HG03103 (cell line): ENCODE measurements around the gene FTO.

Source experiments
- ATAC-seq: cut with Tn5 transposase; IDR thresholded peaks from one replicate; pipeline ENCODE4 v1.9.1; 2021; ENCODE audit warnings: low read depth; ENCODE audit not compliant: unreplicated experiment

The FTO gene

DNA sequence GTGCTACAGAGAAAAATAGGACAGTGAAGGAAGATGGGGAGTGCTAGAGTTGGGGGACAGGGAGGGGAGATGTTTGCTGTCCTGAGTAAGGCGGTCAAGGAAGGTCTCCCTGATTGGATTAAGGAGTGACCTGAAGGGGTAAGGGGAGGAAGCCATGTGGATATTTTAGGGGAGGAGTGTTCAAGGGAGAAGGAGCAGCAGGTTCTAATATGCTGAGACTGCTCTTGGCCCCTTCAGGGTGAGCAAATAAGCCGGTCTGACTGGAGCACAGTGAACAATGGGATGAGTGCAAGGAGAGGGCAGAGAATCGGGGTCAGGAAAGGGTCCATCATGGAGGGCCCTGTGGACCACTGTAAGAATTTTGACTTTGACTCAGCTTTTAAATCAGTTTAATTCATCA lies 393.8 kb downstream of the FTO start:
- ATAC-seq, result no peak

DNA sequence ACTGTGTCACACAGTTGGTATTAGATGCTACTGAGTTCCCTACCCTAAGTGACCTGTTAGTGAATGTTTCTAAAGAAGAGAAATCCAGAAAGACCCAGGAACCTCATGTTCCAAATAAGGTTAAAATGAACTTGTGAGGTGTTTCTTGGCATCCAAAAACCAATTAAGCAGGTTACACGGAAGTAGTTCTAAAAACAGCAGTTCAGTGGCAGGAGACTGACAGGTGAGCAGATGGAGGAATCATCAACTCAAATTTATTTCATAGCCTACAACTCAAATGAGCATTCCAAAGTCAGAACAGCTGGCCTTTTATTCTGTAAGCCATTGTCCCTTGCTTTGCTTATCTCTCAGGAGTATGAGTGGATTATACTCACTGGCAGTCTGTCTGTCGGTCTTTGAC lies 394.3 kb downstream of the FTO start:
- ATAC-seq, result no peak

DNA sequence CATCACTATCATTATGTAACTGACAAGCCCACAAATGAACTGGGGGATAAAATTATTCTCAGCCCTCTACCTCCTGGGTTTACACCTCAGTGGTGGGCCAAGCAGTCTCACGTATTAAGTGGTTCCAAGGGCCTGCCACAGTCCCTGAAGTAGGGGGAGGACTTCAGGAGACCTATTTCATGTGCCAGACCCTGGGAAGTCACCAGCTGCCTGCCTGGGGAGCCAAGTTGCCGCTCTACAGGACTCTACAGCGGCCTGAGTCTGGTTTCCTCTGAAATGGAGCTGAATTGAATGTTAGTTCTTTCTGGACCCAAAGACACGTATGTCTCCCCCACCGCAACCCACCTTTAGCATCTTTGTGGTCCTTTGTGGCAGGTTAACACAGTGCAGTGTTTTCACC lies 395.7 kb downstream of the FTO start:
- ATAC-seq, result no peak

- ATAC-seq, result no peak
Observed at GRCh38 chr16:54102888-54103866, 399.2 kb downstream of the FTO start.

DNA sequence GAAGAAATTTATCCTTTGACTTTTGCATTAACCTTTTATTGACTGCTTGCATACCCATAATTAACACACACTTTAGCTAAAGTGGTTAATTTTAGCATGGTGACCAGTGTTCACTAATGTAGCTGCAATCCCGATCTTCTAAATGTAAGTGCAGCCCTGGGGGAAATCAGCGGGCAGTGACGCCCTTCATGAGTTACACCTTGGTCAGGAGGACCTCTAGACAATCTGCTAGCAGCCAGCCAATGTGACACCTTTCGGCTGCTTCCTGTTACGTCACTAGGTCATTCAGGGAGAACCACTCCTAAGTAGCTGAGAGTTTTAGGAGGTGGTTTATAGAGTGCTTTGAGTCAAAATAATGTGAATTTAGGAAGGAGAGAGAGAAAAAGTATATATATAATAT lies 402.1 kb downstream of the FTO start:
- no peak for ATAC-seq

DNA sequence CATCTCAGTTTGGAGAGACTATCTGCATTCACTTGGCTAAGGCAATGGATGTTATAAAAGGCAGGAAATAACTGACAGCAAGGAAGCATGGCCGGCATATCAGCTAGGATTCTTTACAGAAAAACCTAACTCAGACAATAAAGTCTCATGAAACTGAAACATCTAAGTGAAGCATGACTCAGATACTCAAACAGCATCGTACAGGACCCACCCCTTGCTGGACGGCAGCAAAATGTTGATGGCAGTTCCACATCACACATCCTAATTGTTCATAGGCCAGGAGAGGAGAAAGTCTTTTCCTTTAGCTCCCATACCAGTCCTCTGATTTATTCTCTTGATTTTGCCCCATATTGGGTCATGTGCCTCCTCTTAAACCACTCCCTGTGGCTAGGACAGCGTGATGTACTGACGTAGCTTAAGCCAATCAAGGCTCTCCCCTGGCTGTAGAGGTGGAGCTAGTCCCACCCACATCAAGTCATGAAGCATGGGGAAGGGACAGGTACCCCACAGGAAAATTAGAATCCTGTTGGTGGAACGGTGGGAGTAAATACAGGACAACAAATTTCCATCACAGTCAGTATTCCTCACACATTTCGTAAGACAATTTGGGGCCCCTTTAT lies 403.7 kb downstream of the FTO start:
- no peak for ATAC-seq

DNA sequence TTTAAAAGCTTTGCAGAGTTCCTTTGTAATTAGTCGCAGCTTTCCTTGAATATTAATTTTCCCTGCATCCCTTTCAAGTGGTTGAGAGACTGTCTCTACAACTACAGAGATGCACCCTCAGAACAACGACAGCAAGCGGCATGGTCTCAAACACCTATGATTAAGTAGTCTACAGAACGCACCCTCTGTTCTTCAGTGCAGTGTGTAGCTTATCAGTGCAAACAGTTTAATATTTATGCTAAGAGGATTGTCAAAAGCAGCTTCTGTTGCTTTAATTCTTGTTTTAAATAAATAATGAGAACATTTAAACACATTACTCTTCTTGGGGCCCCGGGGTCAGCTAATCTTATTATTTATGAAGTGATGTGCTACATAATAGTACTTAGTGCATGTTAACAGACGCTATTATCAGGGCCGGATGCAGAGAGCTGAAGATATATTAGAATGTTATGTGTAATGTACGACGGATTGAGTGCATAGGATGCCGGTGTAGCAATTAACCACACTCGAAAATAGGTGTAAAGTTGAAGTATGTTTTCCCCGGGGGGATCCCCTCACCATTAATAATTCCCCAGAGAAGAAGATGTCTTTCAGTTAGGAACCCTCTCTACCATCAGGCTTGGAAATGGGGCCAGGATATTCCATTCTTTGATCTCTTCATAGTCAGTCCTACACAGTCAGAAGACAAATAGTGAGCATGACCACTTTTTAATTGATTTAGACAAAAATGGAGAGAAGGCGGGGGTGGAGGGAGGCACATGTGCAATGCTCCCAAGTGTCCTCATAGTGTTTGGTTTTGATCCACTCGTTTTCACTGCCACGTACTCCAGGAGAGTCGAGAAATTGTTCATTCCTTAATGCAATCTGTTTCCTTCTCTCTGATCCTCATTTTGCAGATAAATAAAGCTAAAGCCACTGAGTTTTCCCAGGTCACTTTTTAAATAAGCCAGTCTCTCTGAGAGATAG lies 406.3 kb downstream of the FTO start:
- no peak for ATAC-seq

DNA sequence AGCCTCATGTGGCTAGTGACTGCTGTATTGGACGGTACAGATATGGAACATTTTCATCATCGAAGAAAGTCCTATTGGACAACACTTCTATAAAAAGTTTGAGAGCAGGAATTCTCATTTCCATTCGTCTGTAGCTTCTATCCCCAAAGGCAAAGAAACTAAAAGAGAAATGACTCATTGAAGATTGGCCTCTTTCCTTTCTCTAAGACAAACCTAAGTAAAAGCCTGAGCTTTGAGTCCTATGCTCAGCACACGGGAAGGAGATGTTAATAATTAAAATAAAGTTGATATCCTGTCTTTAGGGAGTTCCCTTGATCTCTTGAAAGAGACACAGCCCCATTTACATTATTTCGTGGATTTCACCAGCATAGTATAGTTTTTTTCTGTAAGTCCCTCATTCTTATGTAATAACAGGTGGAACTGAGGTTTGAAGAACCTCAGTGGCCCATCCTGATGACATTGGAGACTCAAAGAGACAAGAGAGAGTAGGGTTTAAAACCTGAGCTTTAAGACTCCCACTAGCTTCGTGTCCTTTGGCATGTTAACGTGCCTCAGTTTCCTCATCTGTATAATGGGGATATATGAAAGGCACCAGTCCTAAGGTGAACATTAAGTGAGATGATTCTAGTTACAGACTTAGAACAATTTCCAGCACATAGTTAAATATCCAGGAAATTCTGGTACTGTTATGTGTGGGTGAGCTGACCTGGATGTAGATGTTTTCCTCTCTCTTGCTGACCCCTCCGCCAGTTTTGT lies 408.7 kb downstream of the FTO start:
- ATAC-seq, result no peak

- ATAC-seq, result no peak
Observed at GRCh38 chr16:54115558-54115957, 411.6 kb downstream of the FTO start.

DNA sequence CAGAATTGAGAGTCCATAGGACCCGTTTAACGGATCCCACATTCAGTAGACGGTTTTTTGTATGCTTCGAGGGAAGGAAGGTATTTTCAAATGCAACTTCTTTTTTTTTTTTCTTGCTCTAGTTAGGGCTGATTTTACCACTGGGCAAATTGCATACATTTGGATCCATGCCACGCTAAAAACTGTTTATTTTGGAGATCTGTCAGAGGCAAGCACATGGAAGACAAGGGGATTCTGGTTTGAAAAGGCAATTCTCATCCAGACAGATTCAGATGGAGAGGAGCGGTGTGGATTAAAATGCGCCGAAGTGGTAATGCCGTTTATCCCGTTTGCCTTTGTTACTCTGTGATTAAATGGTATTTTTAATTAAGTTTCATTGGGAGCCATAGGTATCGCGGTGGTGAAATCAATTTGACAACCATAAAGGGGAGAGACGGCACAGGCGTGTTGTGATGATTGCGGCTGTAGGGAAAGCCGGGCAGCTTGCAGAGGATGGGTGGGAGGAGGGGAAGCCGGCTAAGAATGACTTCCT lies 412.2 kb downstream of the FTO start:
- no peak for ATAC-seq

DNA sequence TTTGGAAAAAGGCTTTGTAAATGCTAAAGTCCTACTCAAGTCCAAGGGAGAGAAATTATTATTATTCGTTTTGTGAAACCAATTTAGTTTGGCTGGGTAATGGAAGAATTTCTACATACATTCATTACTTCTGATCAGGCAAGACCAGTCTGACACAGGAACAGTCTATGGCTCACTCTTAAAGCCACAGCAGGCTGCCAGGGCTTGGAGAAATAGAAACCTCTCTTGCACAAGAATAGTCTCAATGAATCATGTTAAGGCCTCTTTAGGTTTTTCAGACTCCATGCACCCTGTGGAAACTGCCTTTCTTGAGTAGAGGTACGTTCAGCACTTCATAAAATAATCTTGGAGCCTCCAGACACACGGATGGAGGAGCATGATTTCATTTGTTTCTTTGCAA lies 414.9 kb downstream of the FTO start:
- ATAC-seq, result no peak

GRCh38 chr16:54120846-54121480 lies 417.0 kb downstream of the FTO start:
- ATAC-seq, result no peak

GRCh38 chr16:54121539-54122295 lies 417.8 kb downstream of the FTO start:
- no peak for ATAC-seq

- ATAC-seq, result no peak
Observed at GRCh38 chr16:54123766-54124165, 419.8 kb downstream of the FTO start.

- ATAC-seq, result no peak
Observed at GRCh38 chr16:54125751-54126655, 422.0 kb downstream of the FTO start.

GRCh38 chr16:54126907-54127306 lies 423.0 kb downstream of the FTO start:
- no peak for ATAC-seq

DNA sequence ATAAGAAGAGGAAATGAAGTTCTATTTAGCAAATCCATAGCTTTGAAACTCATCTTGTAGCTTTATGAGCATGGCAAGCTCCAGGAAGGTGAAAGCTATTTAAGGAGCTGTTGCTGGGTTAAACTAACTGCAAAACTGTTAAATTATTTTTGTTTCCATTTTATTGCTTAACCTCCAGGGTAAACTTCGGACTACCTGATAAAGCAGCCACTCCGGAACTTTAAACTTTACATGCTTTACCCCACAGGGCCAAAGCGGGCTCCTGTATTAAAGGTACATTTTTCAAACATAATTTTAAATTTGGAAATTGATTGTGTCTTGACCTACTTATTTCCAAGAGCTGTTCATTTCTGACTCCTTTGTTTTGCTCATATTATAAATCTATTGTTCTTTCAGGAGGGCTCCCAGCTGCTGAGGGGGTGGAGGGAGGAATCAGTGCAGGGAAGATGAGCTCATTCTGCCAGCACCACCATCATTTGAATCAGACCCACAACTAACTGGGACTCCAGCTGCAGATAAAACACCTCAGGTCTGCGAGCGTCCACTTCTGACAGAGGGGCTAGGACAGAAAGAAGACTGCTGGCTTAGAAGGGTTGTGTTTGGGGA lies 424.8 kb downstream of the FTO start:
- no peak for ATAC-seq
